ENCODE results near the gene KIF3A. TPM values are rescaled to one million over a fixed set of nuclear protein-coding genes. Genes with fewer than 3 reads are reported as not detected.

Gene KIF3A
- polyA plus RNA-seq, 1 of the 3 experiments (the other 2 are of a cell fraction), result 5.1 TPM

GRCh38 chr5:132785365-132785764, 48.0 kb upstream of the KIF3A start (continued):
- no peak for TF ChIP-seq USF2 (IDR thresholded peaks at IDR 0.05; ENCODE audit: borderline replicate concordance, low read depth, low read length)
- TF ChIP-seq POLR2AphosphoS5 (IDR thresholded peaks at IDR 0.05; ENCODE audit: low read depth, low read length), result no peak
- no peak for TF ChIP-seq YY1 (IDR thresholded peaks at IDR 0.05; ENCODE audit: low read depth)
- no peak for TF ChIP-seq RFX5 (IDR thresholded peaks at IDR 0.05; ENCODE audit: low read length)
- no peak for TF ChIP-seq EP300 (IDR thresholded peaks at IDR 0.05; ENCODE audit: borderline replicate concordance in 1 of 2, low read depth in 1 of 2, low read length in 1 of 2)
- TF ChIP-seq, protein P1, sequence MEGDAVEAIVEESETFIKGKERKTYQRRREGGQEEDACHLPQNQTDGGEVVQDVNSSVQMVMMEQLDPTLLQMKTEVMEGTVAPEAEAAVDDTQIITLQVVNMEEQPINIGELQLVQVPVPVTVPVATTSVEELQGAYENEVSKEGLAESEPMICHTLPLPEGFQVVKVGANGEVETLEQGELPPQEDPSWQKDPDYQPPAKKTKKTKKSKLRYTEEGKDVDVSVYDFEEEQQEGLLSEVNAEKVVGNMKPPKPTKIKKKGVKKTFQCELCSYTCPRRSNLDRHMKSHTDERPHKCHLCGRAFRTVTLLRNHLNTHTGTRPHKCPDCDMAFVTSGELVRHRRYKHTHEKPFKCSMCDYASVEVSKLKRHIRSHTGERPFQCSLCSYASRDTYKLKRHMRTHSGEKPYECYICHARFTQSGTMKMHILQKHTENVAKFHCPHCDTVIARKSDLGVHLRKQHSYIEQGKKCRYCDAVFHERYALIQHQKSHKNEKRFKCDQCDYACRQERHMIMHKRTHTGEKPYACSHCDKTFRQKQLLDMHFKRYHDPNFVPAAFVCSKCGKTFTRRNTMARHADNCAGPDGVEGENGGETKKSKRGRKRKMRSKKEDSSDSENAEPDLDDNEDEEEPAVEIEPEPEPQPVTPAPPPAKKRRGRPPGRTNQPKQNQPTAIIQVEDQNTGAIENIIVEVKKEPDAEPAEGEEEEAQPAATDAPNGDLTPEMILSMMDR (IDR thresholded peaks at IDR 0.05), result no peak
- TF ChIP-seq MAX (IDR thresholded peaks at IDR 0.05; ENCODE audit: low read depth), result no peak
- TF ChIP-seq EZH2phosphoT487 (IDR thresholded peaks at IDR 0.05; ENCODE audit: borderline replicate concordance, low read depth), result no peak
- no peak for TF ChIP-seq NRF1 (IDR thresholded peaks at IDR 0.05; ENCODE audit: low read depth, low read length)
- TF ChIP-seq GATA2 (CRISPR knock-in tag; IDR thresholded peaks at IDR 0.05), result no peak
- no peak for TF ChIP-seq FOSL2 (IDR thresholded peaks at IDR 0.05; ENCODE audit: borderline replicate concordance, low read depth)
- TF ChIP-seq TEAD4 (IDR thresholded peaks at IDR 0.05; ENCODE audit: borderline replicate concordance, insufficient read depth), result no peak
- no peak for TF ChIP-seq TCF12 (IDR thresholded peaks at IDR 0.05)

- ChIA-PET CTCF (interaction anchor here (1.3 kb wide), 1 partner anchor 38 kb away, joined by 4 read pairs; no protein-coding TSS in a partner anchor), POLR2A (no interaction called here)
- peaks cover 5 to 18% of the 10 kb centered on the region in 2 experiments; a peak in 2 of 4 replicates for H3K4me1 ChIP-seq (ENCODE audit: control insufficient read depth in 1 of 2, insufficient read depth in 2 of 2, low read depth in 1 of 2, low read length in 1 of 2)
- peak overlapping the region in 1 of 2 experiments; percentile 57; a peak in 2 of 4 replicates for H3K27ac ChIP-seq (ENCODE audit: low read depth in 2 of 2, low read length in 1 of 2)
- H3K9me2 ChIP-seq, result no peaks in the 10 kb centered on the region
- DNase-seq, result no peak
- no peaks in the 10 kb centered on the region for H3K36me3 ChIP-seq (replicated peaks in 1 of 2; ENCODE audit: control insufficient read depth in 1 of 2, insufficient read depth in 2 of 2, low read length in 1 of 2)
- peak overlapping the region; percentile 29 for H3K4me2 ChIP-seq
- no peaks in the 10 kb centered on the region for H4K20me1 ChIP-seq (ENCODE audit: insufficient read depth)
- H3K79me2 ChIP-seq (ENCODE audit: insufficient read depth), result no peaks in the 10 kb centered on the region; the same call in 1 of the 2 replicates
- peaks cover 8% of the 10 kb centered on the region for H3F3A ChIP-seq (replicated peaks; ENCODE audit: insufficient read depth)
- no peaks in the 10 kb centered on the region for H3K27me3 ChIP-seq (ENCODE audit: insufficient read depth)
- H2AFZ ChIP-seq (ENCODE audit: low read depth), result peak overlapping the region; percentile 95
- no peak overlapping the region for H3K4me3 ChIP-seq (ENCODE audit: low read depth in 2 of 2, low read length in 1 of 2)
- 38% methylated on average over 4 of the region's 4 CpGs for WGBS (ENCODE audit: low lambda C conversion rate)
- no peaks in the 10 kb centered on the region for H3K9me3 ChIP-seq
- peak overlapping the region; percentile 36; the same call in 1 of the 2 replicates for H3K9ac ChIP-seq
- TF ChIP-seq CHD2 (IDR thresholded peaks at IDR 0.05; ENCODE audit: low read length, partially characterized antibody) (no peak), EP300 (IDR thresholded peaks at IDR 0.05; ENCODE audit: borderline replicate concordance in 1 of 2, low read depth in 1 of 2, low read length in 1 of 2) (peak in 1 of 2 experiments; percentile 53; a peak in 1 of 4 replicates), MXI1 (IDR thresholded peaks at IDR 0.05; ENCODE audit: low read depth, low read length) (no peak), USF2 (IDR thresholded peaks at IDR 0.05; ENCODE audit: borderline replicate concordance, low read depth, low read length) (no peak), RCOR1 (IDR thresholded peaks at IDR 0.05; ENCODE audit: low read length) (no peak), RXRA (IDR thresholded peaks at IDR 0.05; ENCODE audit: borderline replicate concordance, low read depth) (no peak), MAX (IDR thresholded peaks at IDR 0.05; ENCODE audit: low read depth) (peak; percentile 88), EZH2phosphoT487 (IDR thresholded peaks at IDR 0.05; ENCODE audit: borderline replicate concordance, low read depth) (no peak), PBX3 (IDR thresholded peaks at IDR 0.05) (0 out of 2 replicates have a peak, but pooled peaks have one; percentile 19)
- TF ChIP-seq, protein P2, sequence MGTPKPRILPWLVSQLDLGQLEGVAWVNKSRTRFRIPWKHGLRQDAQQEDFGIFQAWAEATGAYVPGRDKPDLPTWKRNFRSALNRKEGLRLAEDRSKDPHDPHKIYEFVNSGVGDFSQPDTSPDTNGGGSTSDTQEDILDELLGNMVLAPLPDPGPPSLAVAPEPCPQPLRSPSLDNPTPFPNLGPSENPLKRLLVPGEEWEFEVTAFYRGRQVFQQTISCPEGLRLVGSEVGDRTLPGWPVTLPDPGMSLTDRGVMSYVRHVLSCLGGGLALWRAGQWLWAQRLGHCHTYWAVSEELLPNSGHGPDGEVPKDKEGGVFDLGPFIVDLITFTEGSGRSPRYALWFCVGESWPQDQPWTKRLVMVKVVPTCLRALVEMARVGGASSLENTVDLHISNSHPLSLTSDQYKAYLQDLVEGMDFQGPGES (IDR thresholded peaks at IDR 0.05; ENCODE audit: low read depth, low read length), result no peak
- TF ChIP-seq, protein P3, sequence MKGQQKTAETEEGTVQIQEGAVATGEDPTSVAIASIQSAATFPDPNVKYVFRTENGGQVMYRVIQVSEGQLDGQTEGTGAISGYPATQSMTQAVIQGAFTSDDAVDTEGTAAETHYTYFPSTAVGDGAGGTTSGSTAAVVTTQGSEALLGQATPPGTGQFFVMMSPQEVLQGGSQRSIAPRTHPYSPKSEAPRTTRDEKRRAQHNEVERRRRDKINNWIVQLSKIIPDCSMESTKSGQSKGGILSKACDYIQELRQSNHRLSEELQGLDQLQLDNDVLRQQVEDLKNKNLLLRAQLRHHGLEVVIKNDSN (IDR thresholded peaks at IDR 0.05; ENCODE audit: borderline replicate concordance, low read depth), result no peak
- TF ChIP-seq, protein P1 (IDR thresholded peaks at IDR 0.05), result no peak
Observed at GRCh38 chr5:132782101-132782500, 44.8 kb upstream of the KIF3A start.

All from SK-N-SH (cell line).